ENCODE data around the gene GPR84. TPM values are rescaled to one million over a fixed set of nuclear protein-coding genes. Genes with fewer than 3 reads are reported as not detected.

GPR84 gene
- total and polyA plus RNA-seq, 10 of the 15 experiments (the other 5 are each of a cell fraction or from before 2014, with no cell fraction given), result 0.37 to 4.7 (median 2.6) TPM

DNA sequence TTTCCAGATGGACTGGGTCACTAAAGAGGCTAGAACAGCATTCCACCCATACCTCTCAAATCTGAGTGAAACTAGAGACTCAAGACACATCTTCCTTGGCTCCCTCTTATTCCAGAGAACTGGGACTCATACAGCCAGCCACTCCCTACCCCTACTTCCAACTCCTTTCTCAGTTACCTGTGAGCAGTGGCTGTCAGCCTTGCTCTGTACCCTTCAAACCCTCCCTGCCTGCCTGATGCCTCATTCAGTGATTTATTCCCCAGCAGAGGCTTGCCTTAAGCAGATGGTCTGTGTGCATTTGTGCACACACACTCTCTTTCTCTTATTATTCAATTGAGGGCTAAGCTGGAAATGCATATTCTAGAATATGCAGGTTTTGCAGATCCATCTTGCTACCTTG is 14.6 kb downstream of the GPR84 start (continued):
- TF ChIP-seq ASH2L (IDR thresholded peaks at IDR 0.05; ENCODE audit: borderline replicate concordance, low read depth) (no peak), SREBF1 (IDR thresholded peaks at IDR 0.05; ENCODE audit: low read length) (no peak), NFXL1 (IDR thresholded peaks at IDR 0.05; ENCODE audit: borderline replicate concordance) (no peak), JUND (IDR thresholded peaks at IDR 0.05; ENCODE audit: low read depth, low read length) (no peak), TCF7 (IDR thresholded peaks at IDR 0.05; ENCODE audit: borderline replicate concordance) (no peak)
- TF ChIP-seq, protein P1, sequence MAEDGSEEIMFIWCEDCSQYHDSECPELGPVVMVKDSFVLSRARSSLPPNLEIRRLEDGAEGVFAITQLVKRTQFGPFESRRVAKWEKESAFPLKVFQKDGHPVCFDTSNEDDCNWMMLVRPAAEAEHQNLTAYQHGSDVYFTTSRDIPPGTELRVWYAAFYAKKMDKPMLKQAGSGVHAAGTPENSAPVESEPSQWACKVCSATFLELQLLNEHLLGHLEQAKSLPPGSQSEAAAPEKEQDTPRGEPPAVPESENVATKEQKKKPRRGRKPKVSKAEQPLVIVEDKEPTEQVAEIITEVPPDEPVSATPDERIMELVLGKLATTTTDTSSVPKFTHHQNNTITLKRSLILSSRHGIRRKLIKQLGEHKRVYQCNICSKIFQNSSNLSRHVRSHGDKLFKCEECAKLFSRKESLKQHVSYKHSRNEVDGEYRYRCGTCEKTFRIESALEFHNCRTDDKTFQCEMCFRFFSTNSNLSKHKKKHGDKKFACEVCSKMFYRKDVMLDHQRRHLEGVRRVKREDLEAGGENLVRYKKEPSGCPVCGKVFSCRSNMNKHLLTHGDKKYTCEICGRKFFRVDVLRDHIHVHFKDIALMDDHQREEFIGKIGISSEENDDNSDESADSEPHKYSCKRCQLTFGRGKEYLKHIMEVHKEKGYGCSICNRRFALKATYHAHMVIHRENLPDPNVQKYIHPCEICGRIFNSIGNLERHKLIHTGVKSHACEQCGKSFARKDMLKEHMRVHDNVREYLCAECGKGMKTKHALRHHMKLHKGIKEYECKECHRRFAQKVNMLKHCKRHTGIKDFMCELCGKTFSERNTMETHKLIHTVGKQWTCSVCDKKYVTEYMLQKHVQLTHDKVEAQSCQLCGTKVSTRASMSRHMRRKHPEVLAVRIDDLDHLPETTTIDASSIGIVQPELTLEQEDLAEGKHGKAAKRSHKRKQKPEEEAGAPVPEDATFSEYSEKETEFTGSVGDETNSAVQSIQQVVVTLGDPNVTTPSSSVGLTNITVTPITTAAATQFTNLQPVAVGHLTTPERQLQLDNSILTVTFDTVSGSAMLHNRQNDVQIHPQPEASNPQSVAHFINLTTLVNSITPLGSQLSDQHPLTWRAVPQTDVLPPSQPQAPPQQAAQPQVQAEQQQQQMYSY (CRISPR knock-in tag; IDR thresholded peaks at IDR 0.05), result no peak
- TF ChIP-seq, protein P2, sequence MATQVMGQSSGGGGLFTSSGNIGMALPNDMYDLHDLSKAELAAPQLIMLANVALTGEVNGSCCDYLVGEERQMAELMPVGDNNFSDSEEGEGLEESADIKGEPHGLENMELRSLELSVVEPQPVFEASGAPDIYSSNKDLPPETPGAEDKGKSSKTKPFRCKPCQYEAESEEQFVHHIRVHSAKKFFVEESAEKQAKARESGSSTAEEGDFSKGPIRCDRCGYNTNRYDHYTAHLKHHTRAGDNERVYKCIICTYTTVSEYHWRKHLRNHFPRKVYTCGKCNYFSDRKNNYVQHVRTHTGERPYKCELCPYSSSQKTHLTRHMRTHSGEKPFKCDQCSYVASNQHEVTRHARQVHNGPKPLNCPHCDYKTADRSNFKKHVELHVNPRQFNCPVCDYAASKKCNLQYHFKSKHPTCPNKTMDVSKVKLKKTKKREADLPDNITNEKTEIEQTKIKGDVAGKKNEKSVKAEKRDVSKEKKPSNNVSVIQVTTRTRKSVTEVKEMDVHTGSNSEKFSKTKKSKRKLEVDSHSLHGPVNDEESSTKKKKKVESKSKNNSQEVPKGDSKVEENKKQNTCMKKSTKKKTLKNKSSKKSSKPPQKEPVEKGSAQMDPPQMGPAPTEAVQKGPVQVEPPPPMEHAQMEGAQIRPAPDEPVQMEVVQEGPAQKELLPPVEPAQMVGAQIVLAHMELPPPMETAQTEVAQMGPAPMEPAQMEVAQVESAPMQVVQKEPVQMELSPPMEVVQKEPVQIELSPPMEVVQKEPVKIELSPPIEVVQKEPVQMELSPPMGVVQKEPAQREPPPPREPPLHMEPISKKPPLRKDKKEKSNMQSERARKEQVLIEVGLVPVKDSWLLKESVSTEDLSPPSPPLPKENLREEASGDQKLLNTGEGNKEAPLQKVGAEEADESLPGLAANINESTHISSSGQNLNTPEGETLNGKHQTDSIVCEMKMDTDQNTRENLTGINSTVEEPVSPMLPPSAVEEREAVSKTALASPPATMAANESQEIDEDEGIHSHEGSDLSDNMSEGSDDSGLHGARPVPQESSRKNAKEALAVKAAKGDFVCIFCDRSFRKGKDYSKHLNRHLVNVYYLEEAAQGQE (IDR thresholded peaks at IDR 0.05; ENCODE audit: low read depth, low read length), result no peak

Measured in GM12878 (cell line).